Keratinocyte (primary cell): Measurements from ENCODE around the gene MIEN1. TPM values are rescaled to one million over a fixed set of nuclear protein-coding genes. Genes with fewer than 3 reads are reported as not detected.
A peak's percentile ranks its signal among the peaks of the same experiment; 100 is the strongest.

Experiments
- DNase-seq: peaks from one replicate; pipeline ENCODE4 v3.0.0-alpha.2; 2011; ENCODE audit warnings: low read depth, missing footprints, low spot score
- FAIRE-seq: peaks from 2 replicates; lab custom pipeline; 2011; peaks lifted over from hg19 to GRCh38; lab: Jason Lieb, UNC
- H2AFZ ChIP-seq: 2 replicates; pipeline ENCODE4 v1.6.0; 2012; ENCODE audit warnings: low read length, control low read depth, inconsistent platforms; ENCODE audit not compliant: control insufficient read depth
- H3K27ac ChIP-seq: 2 replicates; pipeline ENCODE4 v1.5.1; 2011; ENCODE audit warnings: low read length; ENCODE audit not compliant: control insufficient read depth, insufficient read depth
- H3K27me3 ChIP-seq: 3 replicates; pipeline ENCODE4 v1.6.0; 2011; ENCODE audit warnings: low read length; ENCODE audit not compliant: control insufficient read depth, insufficient read depth; ENCODE audit errors: extremely low read depth
- H3K36me3 ChIP-seq, 2 experiments: 2 replicates in 1 of 2; 3 replicates in 1 of 2; pipeline ENCODE4 v1.5.1; 2011; ENCODE audit warnings: low read length in 2 of 2, mild to moderate bottlenecking in 1 of 2; ENCODE audit not compliant: control insufficient read depth in 2 of 2, insufficient read depth in 2 of 2; ENCODE audit errors: extremely low read depth in 1 of 2
- H3K4me1 ChIP-seq: 3 replicates; pipeline ENCODE4 v1.5.1; 2011; ENCODE audit warnings: low read length; ENCODE audit not compliant: control insufficient read depth, insufficient read depth; ENCODE audit errors: extremely low read depth
- H3K4me2 ChIP-seq: 3 replicates; pipeline ENCODE4 v1.6.0; 2011; ENCODE audit warnings: low read depth, low read length; ENCODE audit not compliant: control insufficient read depth, insufficient read depth; ENCODE audit errors: extremely low read depth
- H3K4me3 ChIP-seq, 3 experiments: fragments of 200-600 bp in 1 of 3; sonication (generic) in 1 of 3; 2 replicates in 2 of 3; 3 replicates in 1 of 3; pipeline ENCODE4 v1.5.1; 2011 to 2016; ENCODE audit warnings: low read length in 3 of 3, mild to moderate bottlenecking in 3 of 3, control low read depth in 2 of 3, inconsistent platforms in 1 of 3, low read depth in 1 of 3, mixed read lengths in 1 of 3, mixed run types in 1 of 3, moderate library complexity in 1 of 3; ENCODE audit not compliant: control insufficient read depth in 2 of 3, insufficient read depth in 2 of 3; ENCODE audit errors: extremely low read depth in 1 of 3
- H3K79me2 ChIP-seq: 2 replicates; pipeline ENCODE4 v1.6.0; 2012; ENCODE audit warnings: low read length; ENCODE audit not compliant: control insufficient read depth, insufficient read depth
- H3K9ac ChIP-seq: 3 replicates; pipeline ENCODE4 v1.6.0; 2011; ENCODE audit warnings: low read length; ENCODE audit not compliant: control insufficient read depth, insufficient read depth; ENCODE audit errors: extremely low read depth
- H3K9me1 ChIP-seq: 3 replicates; pipeline ENCODE4 v1.6.0; 2011; ENCODE audit warnings: low read length; ENCODE audit not compliant: control insufficient read depth, insufficient read depth; ENCODE audit errors: extremely low read depth
- H3K9me3 ChIP-seq: 2 replicates; pipeline ENCODE4 v1.5.1; 2012; ENCODE audit warnings: low read depth, low read length; ENCODE audit not compliant: control insufficient read depth
- H4K20me1 ChIP-seq: 3 replicates; pipeline ENCODE4 v1.6.0; 2011; ENCODE audit warnings: low read length; ENCODE audit not compliant: control insufficient read depth, insufficient read depth; ENCODE audit errors: extremely low read depth
- CTCF ChIP-seq, 3 experiments: IDR thresholded peaks in 1 of 3; conservative IDR thresholded peaks in 1 of 3; optimal IDR thresholded peaks in 1 of 3; 2 replicates in 2 of 3; 3 replicates in 1 of 3; pipeline versions ENCODE3 to v1.5.1; 2011; ENCODE audit warnings: low read length in 3 of 3, mild to moderate bottlenecking in 3 of 3, moderate library complexity in 2 of 3, control low read depth in 1 of 3, inconsistent platforms in 1 of 3; ENCODE audit not compliant: insufficient read depth in 2 of 3; ENCODE audit errors: extremely low read depth in 1 of 3
- EZH2 ChIP-seq: IDR thresholded peaks from one replicate; pipeline ENCODE4 v1.6.1; 2012; ENCODE audit warnings: inconsistent platforms, mild to moderate bottlenecking, low read length, moderate library complexity
- dilution Hi-C: fragments of 300-500 bp; cut with MboI; formaldehyde crosslinking; loops from one replicate; pipeline ENCODE4 v1.7.0; 2020; ENCODE audit warnings: low sequenced_read_pairs; ENCODE audit not compliant: extremely low pct_ligation_motif_present
- polyA plus RNA-seq, 5 experiments: library from polyadenylated mRNA; depleted of rRNA in 3 of 5; stranded (reverse) in 3 of 5; stranded (forward) in 1 of 5; unstranded in 1 of 5; fragments of >200 nt; gene quantifications; 1 replicate in 1 of 5; 2 replicates in 3 of 5; 3 replicates in 1 of 5; pipeline versions ENCODE4 v1.2.1 to v1.2.3, GENCODE V29; 2011 to 2012; ENCODE audit warnings: missing spikeins in 2 of 5, low read depth in 1 of 5, low replicate concordance in 1 of 5

Gene MIEN1
- polyA plus RNA-seq, 1 donor (not counting 4 experiments of a cell fraction or from before 2014, with no cell fraction given): 38.4 TPM

- Histone ChIP-seq H3K27ac (no peak overlapping the region), H3K4me1 (peaks cover 6% of the 10 kb centered on the region), H2AFZ (no peak overlapping the region), H3K4me2 (no peak overlapping the region), H3K9ac (no peak overlapping the region), H4K20me1 (no peaks in the 10 kb centered on the region), H3K9me1 (no peaks in the 10 kb centered on the region), H3K4me3 (no peak overlapping the region), H3K79me2 (no peaks in the 10 kb centered on the region), H3K27me3 (peaks cover 74% of the 10 kb centered on the region), H3K36me3 (no peaks in the 10 kb centered on the region), H3K9me3 (no peaks in the 10 kb centered on the region)
- DNase-seq: no peak
- dilution Hi-C loops: no loop called here
- FAIRE-seq: no peak
- TF ChIP-seq CTCF (optimal IDR thresholded peaks at IDR 0.05 in 1 of 3, IDR thresholded peaks at IDR 0.05 in 1 of 3, conservative IDR thresholded peaks at IDR 0.05 in 1 of 3; ENCODE audit: extremely low read depth in 1 of 3, insufficient read depth in 2 of 3, low read length in 3 of 3) (no peak), EZH2 (no peak)
These were observed 28.9 kb upstream of the MIEN1 start for GRCh38 chr17:39759204-39759603.

- H3K27me3 ChIP-seq: peaks cover 73% of the 10 kb centered on the region
- H3K9me3 ChIP-seq: no peaks in the 10 kb centered on the region
- DNase-seq (no peak), FAIRE-seq (no peak)
- H3K4me2 ChIP-seq: no peak overlapping the region
- H3K9me1 ChIP-seq: no peaks in the 10 kb centered on the region
- H4K20me1 ChIP-seq: no peaks in the 10 kb centered on the region
- H3K9ac ChIP-seq: no peak overlapping the region
- H3K4me3 ChIP-seq: no peak overlapping the region
- peaks cover 5% of the 10 kb centered on the region for H3K4me1 ChIP-seq
- no peak overlapping the region for H3K27ac ChIP-seq
- dilution Hi-C loops: no loop called here
- H3K36me3 ChIP-seq: no peaks in the 10 kb centered on the region
- no peak overlapping the region for H2AFZ ChIP-seq
- peak; percentile 44 for TF ChIP-seq EZH2
- TF ChIP-seq CTCF (optimal IDR thresholded peaks at IDR 0.05 in 1 of 3, IDR thresholded peaks at IDR 0.05 in 1 of 3, conservative IDR thresholded peaks at IDR 0.05 in 1 of 3; ENCODE audit: extremely low read depth in 1 of 3, insufficient read depth in 2 of 3, low read length in 3 of 3): no peak
- H3K79me2 ChIP-seq: no peaks in the 10 kb centered on the region
These were observed 27.9 kb upstream of the MIEN1 start for GRCh38 chr17:39757931-39758873.
